ENCODE results near the gene KRTAP3-3.

Gene KRTAP3-3

DNA sequence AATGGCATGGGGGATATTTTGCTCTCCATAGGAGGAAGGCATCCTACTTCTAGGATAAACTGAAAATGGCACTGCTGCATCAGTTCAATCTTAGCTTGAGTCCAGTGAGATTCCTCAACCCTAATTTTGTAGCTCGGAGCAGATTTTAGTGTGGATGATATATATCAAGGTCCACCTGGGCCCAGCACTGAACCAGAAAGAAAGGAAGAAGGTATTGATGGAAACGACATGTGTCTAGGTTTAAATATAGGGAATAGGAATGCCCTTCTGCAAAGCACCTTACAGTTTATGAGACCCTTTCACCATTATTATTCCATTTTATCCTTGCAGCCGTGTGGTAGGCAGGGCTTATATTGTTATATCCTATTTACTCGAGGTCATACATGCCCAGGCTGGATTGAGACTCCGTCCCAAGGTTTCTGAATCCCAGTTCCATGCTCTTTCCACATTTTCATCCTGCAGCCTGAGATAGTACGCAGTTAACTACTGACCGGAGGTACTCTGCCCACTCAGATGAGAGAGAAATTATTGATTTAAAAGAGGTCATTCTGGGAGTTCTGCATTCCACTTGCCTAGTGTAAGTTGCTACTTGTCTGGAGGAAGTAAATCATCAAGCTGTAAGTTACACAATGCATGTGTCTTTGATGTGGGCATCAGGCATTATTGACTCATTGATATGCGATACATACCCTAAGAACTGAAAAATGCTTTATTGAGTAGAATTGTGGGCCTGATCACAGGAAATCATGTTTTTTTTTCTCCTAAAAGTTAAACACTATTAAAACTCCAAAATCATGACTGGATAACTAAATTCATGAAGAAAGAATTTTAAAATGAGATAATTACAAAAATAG, 37.3 kb downstream of the KRTAP3-3 start:
- no peak for DNase-seq

DNA sequence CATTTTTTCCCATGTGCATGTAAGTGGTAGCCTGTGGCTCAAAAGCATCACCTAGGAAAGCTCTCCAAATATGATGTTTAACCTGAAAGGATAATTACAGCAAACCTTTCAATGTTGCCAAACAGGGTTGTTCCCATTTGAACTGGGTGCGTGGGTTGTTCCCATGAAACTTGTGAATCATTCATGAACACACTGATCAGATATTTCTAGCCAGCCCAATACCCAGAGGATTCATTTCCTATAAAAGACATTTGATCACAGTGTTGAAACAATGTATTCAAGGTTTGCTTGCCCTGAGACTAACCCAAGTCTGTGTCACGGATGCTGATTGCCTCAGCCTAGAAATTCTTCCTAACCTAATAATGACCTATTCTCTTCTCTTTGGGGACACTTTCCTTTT, 40.1 kb downstream of the KRTAP3-3 start:
- no peak for DNase-seq

DNA sequence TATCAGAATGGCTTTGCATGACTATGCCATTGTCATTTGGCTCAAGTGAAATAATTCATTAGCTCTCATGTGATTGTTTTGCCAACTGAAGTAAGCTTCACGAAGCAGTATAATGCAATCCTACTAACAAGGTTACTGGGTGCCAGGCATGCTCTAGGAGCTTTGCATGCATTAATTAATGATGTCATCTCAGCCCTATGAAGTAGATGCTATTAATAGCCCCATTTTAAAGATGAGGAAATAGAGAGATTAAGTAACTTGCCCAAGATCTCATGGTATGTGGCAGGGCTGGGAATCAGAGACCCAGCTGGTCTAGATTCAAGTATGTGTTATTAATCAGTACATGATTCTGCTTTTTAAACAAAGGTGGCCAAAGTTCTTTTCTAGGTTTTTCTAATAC, 41.3 kb downstream of the KRTAP3-3 start:
- DNase-seq, result no peak

DNA sequence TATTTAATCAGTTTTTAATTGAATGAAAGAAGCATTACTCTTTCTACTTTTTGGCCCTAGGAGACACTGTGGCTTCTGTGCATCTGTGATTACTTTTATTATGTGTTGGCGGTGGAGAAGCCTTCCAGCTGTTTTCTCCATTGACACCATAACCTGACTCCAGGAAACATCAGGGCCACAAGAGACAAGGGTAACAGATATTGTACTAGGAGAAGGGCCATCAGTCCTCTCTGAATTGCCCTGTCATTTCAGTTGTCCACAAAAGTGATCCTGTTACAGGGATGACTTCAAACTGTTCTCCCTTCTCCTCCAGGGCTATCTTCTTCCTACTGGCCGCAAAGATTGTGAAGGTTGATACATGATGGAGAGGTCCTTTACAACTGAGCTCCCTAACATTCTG, 41.8 kb downstream of the KRTAP3-3 start:
- DNase-seq, result no peak

DNA sequence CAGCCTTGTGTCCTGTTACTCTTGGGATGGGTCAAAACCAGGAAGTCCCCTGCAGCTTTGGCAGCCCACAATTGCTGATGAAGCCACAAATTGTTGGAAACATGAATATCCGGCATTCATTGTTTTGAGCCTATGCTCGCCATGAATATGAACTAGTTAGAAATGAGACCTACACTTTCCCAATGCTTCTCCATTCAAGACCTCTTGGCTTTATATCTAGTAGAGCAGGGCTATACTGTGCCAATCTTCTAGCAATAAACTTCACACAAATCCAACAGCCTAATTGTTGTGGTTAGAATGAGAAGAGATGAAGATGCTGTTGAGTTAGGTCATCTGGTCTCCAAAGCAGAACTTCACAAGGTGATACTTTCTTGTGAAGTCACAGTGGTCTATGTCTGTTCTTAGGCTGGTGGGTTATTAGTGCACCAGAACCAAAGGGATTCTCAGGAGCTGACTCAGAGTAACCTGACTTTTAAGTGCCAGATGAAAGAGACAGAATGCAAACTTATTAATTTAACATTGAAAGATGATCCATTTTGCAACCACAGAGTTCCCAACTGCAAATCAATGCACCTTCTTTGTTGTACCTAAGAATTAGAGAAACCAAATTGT, 42.8 kb downstream of the KRTAP3-3 start:
- no peak for DNase-seq

DNA sequence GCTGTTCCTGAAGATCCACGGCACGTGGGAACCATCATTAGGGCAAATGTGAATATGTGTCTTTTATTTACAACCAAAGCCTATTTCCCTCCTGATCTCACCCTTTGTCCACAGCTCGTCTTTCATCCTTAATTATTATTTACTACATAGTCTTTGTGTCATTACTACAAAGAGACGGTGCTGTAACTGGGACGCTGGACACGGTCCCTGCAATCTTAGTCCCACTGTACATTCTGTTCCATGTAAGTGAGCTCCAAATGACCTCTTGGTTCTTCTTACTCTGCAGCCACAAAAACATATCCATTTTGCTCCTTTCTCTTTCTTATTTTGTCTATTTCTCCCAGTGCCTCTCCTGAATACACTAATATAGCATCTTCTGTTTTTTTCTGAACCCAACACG, 43.8 kb downstream of the KRTAP3-3 start:
- DNase-seq, result no peak

DNA sequence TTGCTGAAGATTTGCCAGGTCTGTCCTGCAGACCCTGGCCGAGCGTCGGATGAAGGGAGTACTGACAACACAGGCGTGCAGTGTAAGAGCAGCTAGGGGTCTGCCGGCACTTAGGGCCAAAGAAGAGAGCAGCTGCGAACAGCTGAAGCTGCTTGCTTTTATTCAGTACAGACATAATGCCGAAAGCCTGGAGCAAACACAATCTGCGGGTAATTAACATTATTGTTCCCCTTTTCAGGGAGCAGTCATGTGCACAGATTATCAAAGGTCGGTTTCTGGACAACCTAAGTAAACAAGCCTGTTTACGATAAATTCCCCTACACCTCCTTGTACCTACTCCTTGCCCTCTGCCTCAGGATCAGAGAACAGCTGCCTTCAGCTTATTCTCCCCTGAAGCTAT, 44.5 kb downstream of the KRTAP3-3 start:
- DNase-seq, result no peak

DNA sequence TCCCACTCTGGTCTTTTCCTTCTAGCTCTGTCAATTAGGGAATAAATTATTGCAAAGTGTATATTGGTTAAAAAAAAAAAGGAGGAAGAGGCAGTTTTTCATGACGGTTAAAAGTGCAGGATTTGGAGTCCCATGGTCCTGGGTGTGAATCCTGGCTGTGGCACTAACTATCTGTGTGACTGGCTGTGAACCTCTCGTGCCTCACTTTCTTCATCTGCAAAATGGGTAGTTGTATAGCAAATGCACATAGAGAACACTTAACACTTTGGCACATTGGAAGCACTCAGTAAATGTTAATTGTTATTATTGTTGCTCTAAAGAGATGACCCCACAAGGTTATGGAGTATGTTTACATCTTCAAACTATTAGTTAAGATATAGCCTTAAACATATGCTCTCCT, 46.0 kb downstream of the KRTAP3-3 start:
- no peak for DNase-seq

DNA sequence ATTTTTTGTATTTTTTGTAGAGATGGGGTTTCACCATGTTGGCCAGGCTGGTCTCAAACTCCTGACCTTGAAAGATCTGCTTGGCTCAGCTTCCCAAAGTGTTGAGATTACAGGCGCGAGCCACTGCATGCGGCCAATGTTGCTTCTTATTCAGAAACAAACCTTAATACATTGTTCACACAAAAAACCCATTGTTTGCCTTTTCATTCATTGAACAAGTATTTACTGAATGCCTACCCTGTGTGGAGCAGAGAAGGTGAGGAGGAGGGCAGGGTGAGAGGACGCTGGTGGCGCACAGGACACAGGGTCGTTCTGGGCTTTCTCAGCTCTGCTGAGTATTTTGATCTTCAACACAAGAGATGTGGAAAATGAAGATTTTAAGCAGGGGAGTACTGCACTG, 48.5 kb downstream of the KRTAP3-3 start:
- DNase-seq, result no peak

DNA sequence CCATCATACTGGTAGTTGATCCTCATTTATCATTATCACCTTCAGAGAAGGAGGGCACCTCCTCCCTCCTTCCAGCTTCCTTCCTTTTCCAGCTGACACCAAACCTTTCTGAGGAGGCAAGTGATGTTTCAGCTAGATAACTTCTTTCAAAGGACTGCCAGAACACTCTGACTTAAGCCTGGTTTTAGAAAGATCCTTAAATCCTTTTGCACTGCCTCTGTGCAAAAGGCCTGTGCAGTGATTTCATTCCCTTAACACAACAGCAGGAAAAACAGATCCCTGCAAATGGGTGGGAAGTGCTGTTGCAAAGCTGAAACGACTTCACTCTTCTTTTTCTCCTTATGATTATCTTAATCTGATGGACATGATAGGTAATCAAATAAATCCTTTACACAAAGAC, 49.4 kb downstream of the KRTAP3-3 start:
- no peak for DNase-seq
